K562 (cell line): ENCODE results near the gene GOLIM4. TPM values are rescaled to one million over a fixed set of nuclear protein-coding genes. Genes with fewer than 3 reads are reported as not detected.

Experiments
- CBFA2T2 ChIP-seq: fragments of 450-650 bp; conservative IDR thresholded peaks from 2 replicates; pipeline ENCODE4 v1.6.1; 2017; ENCODE audit warnings: mild to moderate bottlenecking
- CLOCK ChIP-seq: fragments of 250-450 bp; sonication (Bioruptor Pico); IDR thresholded peaks from 2 replicates; pipeline ENCODE4 v1.4.0; 2020; ENCODE audit warnings: mild to moderate bottlenecking, moderate library complexity, borderline replicate concordance
- ESRRB ChIP-seq: fragments of 250-450 bp; sonication (Bioruptor Pico); IDR thresholded peaks from 2 replicates; pipeline ENCODE4 v1.5.0; 2020; ENCODE audit warnings: mild to moderate bottlenecking, moderate library complexity, borderline replicate concordance
- JUND ChIP-seq, 2 experiments: IDR thresholded peaks; 2 replicates in 1 of 2; 3 replicates in 1 of 2; pipeline ENCODE4 v1.6.1; 2011; ENCODE audit warnings: borderline replicate concordance in 2 of 2, low read depth in 2 of 2, low read length in 2 of 2, improper control_type of control experiment in 1 of 2, missing biosample characterization in 1 of 2, missing genetic modification characterization in 1 of 2, missing genetic modification reagents in 1 of 2
- ZBTB33 ChIP-seq: sonication (generic); formaldehyde crosslinking; IDR thresholded peaks from 2 replicates; pipeline ENCODE4 v1.8.1; 2023; ENCODE audit warnings: mild to moderate bottlenecking, missing genetic modification reagents
- ZFP36 ChIP-seq: fragments of 150-350 bp; IDR thresholded peaks from 2 replicates; pipeline ENCODE4 v1.6.1; 2018; ENCODE audit warnings: low read length, low read depth; ENCODE audit not compliant: partially characterized antibody
- polyA plus RNA-seq, 8 experiments: library from polyadenylated mRNA; depleted of rRNA in 4 of 8; stranded (reverse) in 5 of 8; unstranded in 3 of 8; fragments of >200 nt; fragmentation: Nextera tagmentation in 2 of 8; fragmentation: Illumina TruSeq in 1 of 8; extraction: Ambion mirVana in 2 of 8; extraction: Trizol in 1 of 8; gene quantifications; 2 replicates each; pipeline versions ENCODE4 v1.2.1 to v1.2.3, GENCODE V29; 2011 to 2014; ENCODE audit warnings: inconsistent platforms in 1 of 8, missing spikeins in 1 of 8
- total RNA-seq, 7 experiments: library from RNA; depleted of rRNA in 6 of 7; stranded (reverse); fragments of >200 nt in 6 of 7; fragmentation: Illumina TruSeq in 2 of 7; extraction: Trizol in 2 of 7; gene quantifications; 2 replicates each; pipeline versions ENCODE4 v1.2.1 to v1.2.3, GENCODE V29; 2011 to 2021; ENCODE audit warnings: low replicate concordance in 1 of 7

The GOLIM4 gene
- total and polyA plus RNA-seq, 9 of the 15 experiments (the other 6 are each of a cell fraction or from before 2014, with no cell fraction given): 9.3 to 39.4 (median 31.0) TPM

GRCh38 chr3:167978071-167978470 lies 117.7 kb downstream of the GOLIM4 start (continued):
- TF ChIP-seq CLOCK (no peak), ZBTB33 (CRISPR knock-in tag) (no peak), ESRRB (CRISPR knock-in tag) (no peak), CBFA2T2 (0 out of 2 replicates have a peak, but pooled peaks have one; percentile 13), JUND (IDR thresholded peaks at IDR 0.05; ENCODE audit: borderline replicate concordance, low read depth, low read length) (no peak), JUND (tag; IDR thresholded peaks at IDR 0.05; ENCODE audit: borderline replicate concordance, low read depth, low read length) (no peak), ZFP36 (peak; percentile 16)
